Frontal cortex (tissue), 4 donors: ENCODE measurements around the gene CDH4. TPM values are rescaled to one million over a fixed set of nuclear protein-coding genes. Genes with fewer than 3 reads are reported as not detected.
A peak's percentile ranks its signal among the peaks of the same experiment; 100 is the strongest.

Experiments used
- DNase-seq, 2 donors: peaks; one replicate each; pipeline ENCODE4 v3.0.0; 2012; ENCODE audit warnings: low spot score in 2 of 2
- FAIRE-seq: peaks from 2 replicates; lab custom pipeline; 2012; peaks lifted over from hg19 to GRCh38; lab: Jason Lieb, UNC
- total RNA-seq: library from RNA; depleted of rRNA; stranded (reverse); fragments of >200 nt; gene quantifications from one replicate; pipeline ENCODE4 v1.2.3, GENCODE V29; 2014
- donor health status: control.
- donor health status: control.
- donor health status: control.

Gene CDH4
- total RNA-seq, 1 donor from 2014 or later: 22.8 TPM

DNA sequence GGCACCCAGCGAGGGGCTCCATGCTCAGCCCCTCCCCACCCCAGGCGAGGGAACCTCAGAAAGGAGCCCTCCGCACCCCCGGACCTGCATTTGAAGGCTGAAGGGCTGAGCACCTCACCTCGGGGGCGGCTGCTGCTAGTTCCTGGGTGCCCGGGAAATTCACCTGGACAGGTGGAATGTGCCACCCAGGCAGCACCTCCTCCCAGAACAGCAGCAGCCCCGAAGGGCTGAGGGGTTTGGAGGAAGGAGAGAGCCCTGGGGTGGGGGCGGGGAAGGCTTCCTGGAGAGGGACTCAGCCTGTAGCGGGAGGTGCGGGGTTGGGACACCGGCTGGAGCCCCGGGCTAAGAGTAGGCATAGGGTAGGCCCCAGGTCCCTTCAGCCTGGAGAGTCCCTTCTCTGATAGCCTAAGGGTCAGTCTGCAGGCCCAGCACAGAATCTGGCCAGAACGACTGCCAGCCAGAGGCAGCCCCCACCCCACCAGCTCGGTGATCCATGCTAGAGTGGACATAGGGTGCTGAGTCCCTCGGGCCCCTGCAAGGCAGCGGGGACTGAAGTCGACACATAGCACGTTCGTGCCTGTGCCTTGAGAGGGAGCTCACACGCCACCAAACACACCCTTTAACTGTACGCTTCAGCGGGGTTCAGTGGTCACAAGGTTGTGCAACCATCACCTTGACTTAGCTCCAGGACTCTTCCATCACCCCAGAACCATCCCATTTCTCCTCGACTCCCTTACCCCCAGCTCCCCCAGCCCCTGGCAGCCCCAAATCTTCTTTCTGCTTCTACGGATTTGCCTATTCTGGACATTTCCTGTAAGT, 632.7 kb downstream of the CDH4 start:
- no peak for DNase-seq
- no peak for FAIRE-seq

GRCh38 chr20:61885759-61886715, 634.0 kb downstream of the CDH4 start:
- DNase-seq: no peak
- FAIRE-seq: no peak

DNA sequence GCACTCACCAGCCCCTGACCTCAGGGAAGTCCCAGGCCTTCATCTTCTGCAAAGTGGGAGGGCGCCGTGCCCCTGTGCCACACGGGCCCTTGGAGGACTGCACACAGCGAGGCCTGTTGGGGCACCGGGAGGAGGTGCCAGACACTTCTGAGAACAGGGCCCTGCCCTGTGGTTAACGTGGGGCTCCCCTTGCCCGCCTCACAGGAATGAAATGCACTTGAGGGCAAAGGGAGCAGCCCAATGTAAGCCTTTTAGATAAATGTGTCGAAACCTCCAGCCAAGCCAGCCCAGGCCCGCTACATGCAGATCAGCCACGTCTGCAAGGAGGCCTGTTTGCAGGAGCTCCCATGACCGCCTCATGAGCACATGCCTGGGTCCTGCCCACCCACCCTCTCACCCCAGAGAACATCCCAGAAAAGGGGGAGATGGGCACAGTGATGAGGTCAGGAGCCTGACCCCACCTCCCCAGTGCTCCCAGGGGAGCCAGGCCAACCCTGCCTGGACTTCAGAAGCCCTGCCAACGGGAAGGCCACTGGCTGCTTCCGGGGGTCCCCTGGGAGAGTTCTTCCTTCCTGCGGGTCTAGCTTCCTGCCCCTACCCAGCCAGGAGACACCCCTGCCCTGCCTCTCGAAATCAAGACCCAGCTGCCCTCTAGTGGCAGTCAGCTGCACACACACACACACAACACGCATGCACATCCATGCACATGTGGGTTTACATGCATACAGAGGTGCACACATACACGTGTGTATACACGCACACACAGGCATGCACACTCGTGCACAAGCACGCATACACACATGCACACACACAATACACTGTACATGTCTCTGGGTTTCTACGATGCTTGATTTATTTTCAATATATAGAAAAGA, 634.9 kb downstream of the CDH4 start:
- DNase-seq (peak; percentile 36 to 70), FAIRE-seq (no peak)

DNA sequence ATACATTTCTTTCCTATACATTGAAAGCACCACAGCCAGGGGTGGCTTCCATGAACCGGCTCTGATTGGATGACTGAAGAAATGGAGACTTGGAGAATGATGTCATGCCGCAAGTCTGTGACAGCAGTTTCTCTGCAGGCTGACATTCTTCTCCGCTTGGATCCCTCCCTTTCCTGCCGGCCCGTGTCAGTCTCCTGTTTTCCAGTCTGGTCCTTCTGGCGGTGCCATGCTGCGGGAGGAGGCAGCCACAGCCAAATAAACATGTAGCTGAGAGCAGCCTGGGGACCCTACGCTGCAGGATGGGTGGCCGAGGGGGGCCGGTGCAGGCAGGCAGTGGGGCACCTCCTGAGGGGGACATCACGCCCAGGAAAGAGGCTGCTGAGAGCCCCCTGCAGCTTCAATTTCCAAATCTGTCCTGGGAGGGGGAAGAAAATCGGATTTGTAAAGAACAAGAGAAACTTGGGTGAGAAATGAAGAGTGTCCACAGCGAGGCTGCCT, 635.6 kb downstream of the CDH4 start:
- no peak for FAIRE-seq
- DNase-seq: no peak

DNA sequence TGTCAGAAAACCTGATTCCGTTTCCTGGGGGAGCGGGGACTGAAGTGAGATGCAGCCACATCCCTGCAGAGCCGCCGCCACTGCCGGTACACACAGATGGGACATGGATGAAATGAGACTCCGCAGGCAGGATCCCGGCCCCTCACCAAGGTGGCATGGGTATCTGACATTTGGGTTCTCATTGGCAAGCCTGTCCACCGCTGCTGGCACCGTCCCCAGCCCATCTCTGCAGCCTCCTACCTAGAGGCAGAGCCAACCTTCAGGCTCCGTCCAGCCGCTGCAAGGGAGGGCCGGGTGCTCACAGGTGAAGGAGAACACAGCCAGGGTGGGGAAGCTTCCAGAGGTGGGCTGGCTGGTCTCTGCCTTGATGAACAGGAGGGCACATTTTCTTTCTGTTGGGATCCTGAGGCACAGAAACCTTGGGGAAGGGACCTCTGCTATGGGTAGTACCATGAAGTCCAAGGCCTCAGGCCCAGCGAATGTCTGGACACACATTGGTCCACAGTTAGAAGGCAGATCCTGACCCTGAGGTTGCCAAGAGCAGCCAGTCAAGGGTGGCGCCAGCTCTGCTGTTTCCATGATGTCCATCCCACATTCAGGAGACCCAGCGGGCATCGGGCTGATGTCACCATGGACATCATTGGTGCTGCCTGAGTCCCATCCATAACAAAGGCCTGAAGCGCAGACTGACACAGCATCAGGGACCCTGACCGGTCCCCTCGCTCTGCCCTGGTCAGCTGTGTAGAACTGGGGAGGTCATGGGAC, 636.2 kb downstream of the CDH4 start:
- no peak for FAIRE-seq

GRCh38 chr20:61889659-61890058, 637.6 kb downstream of the CDH4 start:
- DNase-seq (no peak), FAIRE-seq (no peak)

More for the DNA sequence above, 636.2 kb downstream of the CDH4 start:
- no peak for DNase-seq

DNA sequence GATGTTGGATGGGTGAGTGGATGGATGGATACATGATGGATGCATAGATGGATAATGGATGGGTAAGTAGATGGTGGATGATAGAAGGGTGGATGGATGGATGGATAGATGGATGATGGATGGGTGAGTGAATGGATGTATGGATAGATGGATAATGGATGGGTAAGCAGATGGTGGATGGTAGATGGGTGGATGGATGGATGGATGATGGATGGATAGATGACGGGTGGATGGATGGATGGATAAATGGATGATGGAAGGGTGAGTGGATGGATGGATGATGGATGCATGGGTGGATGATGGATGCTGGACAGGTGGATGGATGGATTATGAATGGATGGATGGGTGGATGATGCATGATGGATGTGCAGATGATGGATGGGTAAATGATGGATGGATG, 638.1 kb downstream of the CDH4 start:
- FAIRE-seq: no peak
- no peak for DNase-seq

DNA sequence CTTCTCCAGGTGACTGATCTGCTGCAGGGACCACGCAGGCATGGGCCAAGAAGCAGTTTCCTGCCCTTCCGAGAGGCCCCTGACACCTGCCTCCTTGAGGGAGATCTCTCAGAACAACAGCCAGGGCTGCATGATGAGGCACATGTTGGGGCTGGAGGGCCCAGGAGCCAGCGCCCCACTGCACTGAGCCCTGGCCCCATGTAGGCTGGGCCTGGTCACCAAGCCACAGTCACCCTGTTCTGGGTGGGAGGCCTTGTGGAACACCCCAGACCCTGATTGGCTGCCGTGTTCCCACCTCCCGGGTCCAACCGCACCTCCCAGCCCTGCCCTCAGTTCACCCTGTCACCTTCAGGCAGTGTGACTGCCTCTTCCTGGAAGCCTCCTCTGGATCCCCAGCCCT, 639.4 kb downstream of the CDH4 start:
- no peak for DNase-seq
- no peak for FAIRE-seq

GRCh38 chr20:61891916-61892649, 640.0 kb downstream of the CDH4 start:
- DNase-seq (no peak), FAIRE-seq (no peak)

DNA sequence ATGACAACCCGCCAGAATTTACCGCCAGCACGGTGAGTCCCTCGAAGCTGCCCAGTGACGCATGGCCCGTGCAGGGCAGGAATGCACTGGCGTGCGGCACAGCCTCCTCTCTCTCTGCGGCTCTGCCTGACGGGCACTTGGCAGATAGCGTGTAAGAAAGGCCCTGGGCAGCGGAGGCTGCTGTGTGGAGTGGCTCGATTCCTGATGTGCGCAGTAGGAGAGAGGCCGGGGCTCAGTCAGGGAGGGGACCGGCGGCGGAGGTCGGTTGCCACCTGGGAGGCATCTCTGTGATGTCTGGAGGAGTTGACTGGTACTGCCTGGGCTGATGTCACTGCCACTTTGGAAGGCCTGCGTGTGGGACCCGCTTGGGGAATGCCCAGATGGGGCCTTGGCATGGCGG, 643.0 kb downstream of the CDH4 start:
- FAIRE-seq (no peak), DNase-seq (no peak)

DNA sequence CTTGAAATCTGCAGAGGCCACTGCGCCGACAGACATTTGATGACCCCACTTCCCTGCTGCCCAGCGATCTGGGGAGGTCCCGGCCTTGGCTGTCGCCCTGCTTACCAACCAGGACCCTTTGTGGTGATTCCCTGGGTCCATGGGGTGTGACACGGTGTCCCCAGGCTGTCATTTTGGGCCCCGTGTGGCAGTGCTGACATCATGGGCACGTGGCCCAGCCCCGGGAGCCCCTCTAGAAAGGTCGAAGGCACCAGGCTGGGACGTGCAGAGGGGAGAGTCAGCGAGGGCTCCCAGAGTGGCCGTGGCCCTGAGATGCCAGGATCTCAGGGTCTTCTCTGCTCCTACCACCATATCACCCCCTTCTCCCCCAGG, 643.6 kb downstream of the CDH4 start:
- DNase-seq (no peak), FAIRE-seq (no peak)

DNA sequence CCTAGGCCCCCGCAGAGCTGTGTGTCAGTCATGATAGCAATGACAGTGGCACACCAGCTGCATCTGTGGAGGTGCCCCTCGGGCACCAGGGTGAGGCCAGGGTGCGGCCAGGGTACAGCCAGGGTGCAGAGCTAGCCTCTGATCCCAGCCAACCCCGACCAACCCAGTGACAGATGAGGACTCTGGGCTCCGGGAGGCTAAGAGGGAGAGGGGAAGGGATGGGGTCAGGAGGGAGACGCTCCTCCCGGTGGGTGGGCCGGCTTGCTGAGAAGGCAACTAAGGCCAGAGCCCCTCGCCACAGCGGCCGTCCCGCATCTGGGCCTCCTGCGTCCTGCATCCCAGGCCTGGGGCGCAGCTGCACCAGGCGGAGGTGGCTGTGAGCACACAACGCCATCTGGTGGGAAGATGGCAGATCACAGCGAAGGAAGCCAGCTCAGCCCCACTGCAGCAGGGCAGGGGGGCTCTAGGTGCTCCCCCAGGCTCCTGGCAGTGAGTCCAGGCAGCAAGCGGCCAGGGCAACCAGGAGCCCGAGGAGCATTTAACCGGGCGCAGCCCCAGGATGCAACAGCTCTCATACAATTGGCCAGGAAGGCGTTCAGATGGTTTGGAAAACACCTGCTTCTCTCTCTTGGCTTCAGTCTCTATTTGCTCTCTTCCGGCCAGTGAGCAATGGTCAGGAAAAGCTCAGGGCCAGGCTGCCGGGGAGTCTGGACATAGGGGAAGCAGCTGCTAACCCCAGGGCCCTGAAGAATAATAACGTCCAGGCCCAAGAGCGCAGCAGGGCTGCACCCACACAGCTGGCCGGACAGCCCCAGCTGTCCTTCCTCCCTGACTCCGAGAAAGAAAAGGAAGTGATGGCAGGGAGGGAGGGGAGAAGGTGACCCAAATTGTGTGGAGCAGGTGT, 644.2 kb downstream of the CDH4 start:
- FAIRE-seq (no peak), DNase-seq (peak; percentile 58 to 83)

GRCh38 chr20:61897401-61898295, 645.6 kb downstream of the CDH4 start:
- no peak for DNase-seq
- FAIRE-seq: no peak

DNA sequence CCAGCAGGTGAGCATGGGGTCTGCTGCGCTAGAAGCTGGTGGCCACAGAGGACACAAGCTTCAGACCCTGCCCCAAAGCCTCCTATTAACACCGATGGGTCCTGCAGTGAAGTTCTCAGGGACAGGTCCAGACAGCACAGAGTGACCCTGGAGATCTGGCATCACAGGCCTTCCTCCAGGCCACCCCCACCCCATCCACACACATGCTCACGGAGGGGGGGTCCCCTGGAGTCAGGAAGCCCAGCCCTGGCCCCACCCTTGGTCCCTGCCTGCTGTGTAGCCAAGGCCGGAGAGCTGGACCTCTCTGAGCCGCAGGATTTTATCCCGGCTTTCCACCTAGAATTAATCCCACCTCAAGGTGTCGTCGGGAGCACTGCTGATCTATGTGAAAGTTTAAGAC, 646.3 kb downstream of the CDH4 start:
- DNase-seq (no peak), FAIRE-seq (no peak)

- no peak for FAIRE-seq
Measured at GRCh38 chr20:61900011-61900944, 648.2 kb downstream of the CDH4 start.

More at GRCh38 chr20:61900011-61900944, 648.2 kb downstream of the CDH4 start:
- no peak for DNase-seq
